T-helper 2 cell (primary cell): ENCODE data around the gene KIF27.
"Not testable (repeated sequence)": the region's sequence is repeated elsewhere in the genome, so short reads cannot be mapped to it uniquely, and the experiment has no call there.

Source experiments
- DNase-seq, 5 experiments: peaks; one replicate each; pipeline versions ENCODE4 v3.0.0 to v3.0.0-alpha.2; 2012 to 2022

The KIF27 gene

GRCh38 chr9:83930881-83931280 lies 9.6 kb upstream of the KIF27 start:
- DNase-seq, result no peak

GRCh38 chr9:83927591-83927990 lies 6.4 kb upstream of the KIF27 start:
- no peak for DNase-seq

GRCh38 chr9:83920469-83920926 lies 734 bp downstream of the KIF27 start:
- DNase-seq, result no peak

GRCh38 chr9:83919111-83919510 lies 2.1 kb downstream of the KIF27 start:
- no peak for DNase-seq

GRCh38 chr9:83912194-83912593 lies 9.0 kb downstream of the KIF27 start:
- DNase-seq, result peak in 2 of 5 experiments; percentile 6 to 28

GRCh38 chr9:83906144-83906543 lies 15.1 kb downstream of the KIF27 start:
- no peak for DNase-seq

GRCh38 chr9:83900615-83901014 lies 20.6 kb downstream of the KIF27 start:
- DNase-seq, result not testable (repeated sequence)

GRCh38 chr9:83894301-83894700 lies 26.9 kb downstream of the KIF27 start:
- not testable (repeated sequence) for DNase-seq

- not testable (repeated sequence) for DNase-seq
Observed at GRCh38 chr9:83886498-83886897, 34.7 kb downstream of the KIF27 start.

- not testable (repeated sequence) for DNase-seq
Observed at GRCh38 chr9:83885559-83886240, 35.5 kb downstream of the KIF27 start.

GRCh38 chr9:83881687-83882408 lies 39.4 kb downstream of the KIF27 start:
- DNase-seq, result not testable (repeated sequence)

- not testable (repeated sequence) for DNase-seq
Observed at GRCh38 chr9:83875559-83875958, 45.7 kb downstream of the KIF27 start.

GRCh38 chr9:83849895-83850294 lies 71.3 kb downstream of the KIF27 start:
- not testable (repeated sequence) for DNase-seq

- DNase-seq, result not testable (repeated sequence)
Observed at GRCh38 chr9:83837070-83837643, 84.1 kb downstream of the KIF27 start.

- DNase-seq, result not testable (repeated sequence)
Observed at GRCh38 chr9:83830426-83831071, 90.7 kb downstream of the KIF27 start.

- DNase-seq, result not testable (repeated sequence)
Observed at GRCh38 chr9:83824986-83825623, 96.1 kb downstream of the KIF27 start.

GRCh38 chr9:83817356-83818278 lies 103.6 kb downstream of the KIF27 start, which contains the start of gene GKAP1:
TSS of gene GKAP1 (minus strand) at chr9:83817769. CDS start at chr9:83806517, 11,252 bp downstream.
- peak; percentile 47 to 90 (median 82) for DNase-seq

- DNase-seq, result peak in 1 of 5 experiments; percentile 46
Observed at GRCh38 chr9:83817011-83817355, 104.2 kb downstream of the KIF27 start.

GRCh38 chr9:83815120-83815519 lies 106.1 kb downstream of the KIF27 start:
- not testable (repeated sequence) for DNase-seq

- DNase-seq, result not testable (repeated sequence)
Observed at GRCh38 chr9:83809213-83809612, 112.0 kb downstream of the KIF27 start.

GRCh38 chr9:83804454-83804853 lies 116.8 kb downstream of the KIF27 start:
- not testable (repeated sequence) for DNase-seq
